ENCODE data around the gene GGCT.
"Not testable (repeated sequence)": the region's sequence is repeated elsewhere in the genome, so short reads cannot be mapped to it uniquely, and the experiment has no call there.

Gene GGCT

GRCh38 chr7:30514776-30515175, 10.1 kb upstream of the GGCT start:
- no peak for DNase-seq

GRCh38 chr7:30514177-30514576, 9.5 kb upstream of the GGCT start:
- peak; percentile 10 for DNase-seq

- DNase-seq = no peak
Measured at GRCh38 chr7:30513762-30514161, 9.1 kb upstream of the GGCT start.

DNA sequence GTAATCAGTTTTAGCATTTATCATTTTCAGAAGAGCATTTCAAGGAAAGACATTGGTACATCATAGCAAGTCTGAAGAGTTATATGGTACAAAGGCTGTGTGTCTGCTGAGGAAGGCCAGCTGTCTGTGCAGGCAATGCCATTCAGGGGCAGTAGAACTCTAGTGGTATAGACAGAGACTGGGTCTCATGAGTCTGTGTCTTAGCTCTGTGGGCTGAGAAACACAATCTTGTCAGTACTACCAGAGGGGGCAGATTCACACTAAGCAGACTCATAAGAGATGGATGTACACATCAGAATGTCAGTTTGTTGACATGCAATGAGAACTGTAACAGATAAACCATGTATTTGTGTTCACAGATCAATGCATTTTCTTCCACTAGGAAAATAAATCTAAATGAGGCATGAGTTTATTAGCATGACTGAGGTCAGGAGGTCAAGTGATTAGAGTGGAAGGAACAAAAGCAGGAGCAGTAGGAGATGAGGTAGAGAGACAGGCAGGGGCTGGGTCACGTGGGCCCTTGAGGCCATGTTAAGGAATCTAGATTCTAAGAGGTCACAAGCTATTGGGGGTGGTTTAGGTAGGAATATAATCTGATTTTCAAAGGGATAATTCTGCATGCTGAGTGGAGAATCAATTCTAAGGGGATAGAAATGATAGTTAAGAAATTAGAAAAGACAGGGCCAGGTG, 7.5 kb upstream of the GGCT start:
- DNase-seq = no peak

- DNase-seq = no peak
Measured at GRCh38 chr7:30511494-30511893, 6.9 kb upstream of the GGCT start.

GRCh38 chr7:30510124-30511075, 5.8 kb upstream of the GGCT start:
- peak; percentile 74 for DNase-seq

GRCh38 chr7:30509171-30509857, 4.7 kb upstream of the GGCT start:
- peak; percentile 20 for DNase-seq

DNA sequence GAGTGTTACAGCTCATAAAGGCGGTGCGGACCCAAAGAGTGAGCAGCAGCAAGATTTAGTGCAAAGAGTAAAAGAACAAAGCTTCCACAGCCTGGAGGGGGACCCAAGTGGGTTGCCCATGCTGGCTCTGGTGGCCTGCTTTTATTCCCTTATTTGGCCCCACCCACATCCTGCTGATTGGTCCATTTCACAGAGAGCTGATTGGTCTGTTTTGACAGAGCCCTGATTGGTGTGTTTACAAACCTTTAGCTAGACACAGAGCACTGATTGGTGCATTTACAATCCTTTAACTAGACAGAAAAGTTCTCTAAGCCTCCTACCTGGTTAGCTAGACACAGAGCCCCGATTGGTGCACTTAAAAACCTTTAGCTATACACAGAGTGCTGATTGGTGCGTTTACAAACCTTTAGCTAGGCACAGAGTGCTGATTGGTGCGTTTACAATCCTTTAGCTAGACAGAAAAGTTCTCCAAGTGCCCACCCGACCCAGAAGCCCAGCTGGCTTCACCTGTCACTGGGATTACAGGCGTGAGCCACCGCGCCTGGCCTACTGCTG, 2.8 kb upstream of the GGCT start:
- DNase-seq = not testable (repeated sequence)

GRCh38 chr7:30505174-30505697, 607 bp upstream of the GGCT start:
- no peak for DNase-seq

DNA sequence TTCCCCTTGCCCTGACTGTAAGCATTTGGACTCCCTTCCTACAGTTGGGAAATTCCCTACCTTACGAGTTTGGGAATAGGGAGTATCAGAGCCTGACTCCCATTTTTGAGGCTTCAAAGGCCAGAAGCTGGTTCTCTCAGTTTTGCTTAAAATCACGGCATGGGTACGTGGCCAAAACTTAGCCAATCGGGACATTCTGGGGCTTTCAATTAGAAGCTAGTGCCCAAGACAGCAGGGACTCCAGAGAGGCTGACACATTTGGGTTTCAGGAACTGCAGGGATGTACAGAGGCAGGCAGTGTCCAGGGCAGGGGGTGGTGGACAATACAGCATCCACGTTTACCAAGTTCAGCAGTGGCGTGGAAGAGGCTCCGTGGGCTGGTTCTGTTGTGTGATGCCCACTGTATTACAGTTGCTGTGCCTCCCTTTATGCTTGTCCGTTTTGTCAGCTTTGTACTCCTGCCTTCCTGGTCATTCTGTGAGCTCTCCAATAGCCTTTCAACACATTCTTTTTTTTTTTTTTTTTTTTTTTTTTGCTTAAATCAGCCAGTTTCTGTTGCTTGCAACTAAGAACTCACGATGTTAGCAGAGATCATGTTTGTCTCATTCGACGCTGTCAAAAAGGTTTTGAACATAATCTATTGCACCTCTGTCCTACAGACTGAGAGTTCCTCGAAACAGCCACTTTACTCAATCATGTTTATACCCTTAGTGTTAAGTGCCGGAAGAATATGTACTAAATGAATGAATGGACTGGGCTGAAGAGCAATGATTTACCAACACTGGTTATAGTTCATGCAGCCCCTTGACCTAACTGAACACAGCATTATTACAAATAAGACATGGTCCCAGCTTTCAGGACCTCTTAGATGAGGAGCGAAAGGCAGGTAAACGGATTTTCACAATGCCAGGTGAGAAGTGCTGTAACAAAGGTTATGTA, 1.1 kb downstream of the GGCT start:
- DNase-seq = peak; percentile 21

DNA sequence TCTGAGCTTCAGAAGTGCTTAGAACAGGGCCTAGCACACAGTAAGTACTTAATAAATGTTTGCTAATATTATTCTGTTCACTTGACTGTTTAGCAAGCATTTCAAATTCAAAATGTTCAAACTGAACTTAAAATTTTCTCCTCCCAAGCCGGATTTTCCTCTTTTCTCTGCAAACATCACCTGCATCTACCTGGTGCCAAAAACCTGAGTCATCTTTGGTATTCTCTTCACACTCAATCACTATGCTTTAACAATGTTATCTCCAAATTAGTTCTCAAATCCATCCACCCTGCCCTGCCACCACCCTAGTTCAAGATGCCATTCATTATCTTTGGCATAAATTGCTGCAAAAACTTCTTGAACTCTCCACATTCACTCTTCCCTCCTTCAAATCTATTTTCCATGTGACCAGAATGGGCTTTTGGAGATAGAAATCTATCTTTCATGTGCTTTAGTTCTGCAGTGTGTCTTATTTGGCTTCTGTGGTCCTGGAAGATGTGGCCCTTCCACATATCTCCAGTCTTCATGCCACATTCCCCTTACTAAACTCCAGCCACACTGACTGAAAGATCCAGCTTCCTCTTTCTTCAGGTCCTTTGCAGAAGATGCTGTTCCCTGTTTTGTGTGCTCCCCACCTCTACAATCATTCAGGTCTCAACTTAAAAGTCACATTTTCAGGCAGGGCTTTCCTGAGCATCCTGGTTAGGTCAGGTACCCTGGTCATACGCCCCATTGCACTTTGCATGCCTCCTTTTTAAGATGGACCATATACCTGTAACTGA, 2.0 kb downstream of the GGCT start:
- peak; percentile 36 for DNase-seq

DNA sequence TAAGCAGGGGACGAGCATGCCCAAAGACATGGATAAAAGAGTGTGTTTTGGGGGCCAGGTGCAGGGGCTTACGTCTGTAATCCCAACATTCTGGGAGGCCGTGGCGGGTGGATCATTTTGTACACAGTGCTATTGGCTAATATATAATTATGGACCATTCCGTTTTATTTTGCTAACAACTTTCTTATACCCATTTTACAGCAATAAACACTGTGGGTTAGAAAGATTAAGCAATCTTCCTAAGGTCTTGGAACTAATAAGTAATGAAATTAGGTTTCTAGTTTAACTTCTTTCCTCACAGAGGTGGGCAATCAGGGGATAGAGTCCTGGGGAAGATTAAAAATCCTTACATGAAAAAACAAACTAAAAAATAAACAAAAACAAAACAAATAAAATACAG, 3.4 kb downstream of the GGCT start:
- no peak for DNase-seq

- DNase-seq = no peak
Measured at GRCh38 chr7:30493228-30493627, 11.4 kb downstream of the GGCT start.

DNA sequence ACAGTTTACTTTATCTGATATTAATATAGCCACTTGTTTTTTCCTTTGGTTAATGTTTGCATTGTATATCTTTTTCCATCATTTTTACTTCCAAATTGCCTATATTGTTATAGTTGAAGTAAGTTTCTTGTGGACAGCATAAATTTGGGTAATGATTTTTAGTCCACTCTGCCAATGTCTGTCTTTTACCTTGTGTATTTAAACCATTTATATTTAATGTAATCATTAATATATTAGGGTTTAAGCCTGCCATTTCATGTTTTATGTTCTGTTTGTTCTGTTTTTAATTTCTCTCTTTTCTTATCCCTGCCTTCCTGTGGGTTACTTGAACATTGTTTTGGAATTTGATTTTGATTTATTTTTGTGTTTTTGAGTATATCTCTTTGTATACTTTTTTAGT, 13.2 kb downstream of the GGCT start:
- DNase-seq = no peak

- no peak for DNase-seq
Measured at GRCh38 chr7:30487371-30487770, 17.3 kb downstream of the GGCT start.

- DNase-seq = no peak
Measured at GRCh38 chr7:30485667-30486066, 19.0 kb downstream of the GGCT start.

DNA sequence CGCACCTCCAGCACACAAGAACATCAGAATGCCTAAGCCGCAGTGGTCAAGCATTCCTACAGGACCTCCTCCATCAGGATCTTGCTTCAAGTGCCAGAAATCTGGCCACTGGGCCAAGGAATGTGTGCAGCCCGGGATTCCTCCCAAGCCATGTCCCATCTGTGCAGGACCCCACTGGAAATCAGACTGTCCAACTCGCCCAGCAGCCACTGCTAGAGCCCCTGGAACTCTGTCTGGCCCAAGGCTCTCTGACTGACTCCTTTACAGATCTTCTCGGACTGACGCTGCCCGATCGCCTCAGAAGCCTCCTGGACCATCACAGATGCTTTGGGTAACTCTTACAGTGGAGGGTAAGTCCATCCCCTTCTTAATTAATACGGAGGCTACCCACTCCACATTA, 23.2 kb downstream of the GGCT start:
- not testable (repeated sequence) for DNase-seq

GRCh38 chr7:30479202-30480120, 25.2 kb downstream of the GGCT start:
- peak; percentile 76 for DNase-seq

- peak; percentile 87 for DNase-seq
Measured at GRCh38 chr7:30478349-30479201, 26.1 kb downstream of the GGCT start, which contains the start of gene NOD1. TSS of gene NOD1 (minus strand) at chr7:30478784. CDS start at chr7:30456921, 21,863 bp downstream.
